Nucleus accumbens (tissue), 56 donors: ENCODE data around the gene ARL15.

Experiments
- DNase-seq, 56 donors: peaks; one replicate each; lab custom pipeline; 2025; lab: John Stamatoyannopoulos, UW

The ARL15 gene

GRCh38 chr5:54315736-54316528, 5.6 kb upstream of the ARL15 start:
- no peak for DNase-seq

- no peak for DNase-seq
These were observed 3.2 kb upstream of the ARL15 start for GRCh38 chr5:54313311-54314270.

GRCh38 chr5:54312499-54312898, 2.1 kb upstream of the ARL15 start:
- DNase-seq, result no peak

GRCh38 chr5:54311176-54311677, 854 bp upstream of the ARL15 start:
- peak in 3 of 56 donors; percentile 31 to 58 (median 45) for DNase-seq

- peak in 38 of 56 donors; percentile 7 to 83 (median 46) for DNase-seq
These were observed 511 bp downstream of the ARL15 start for GRCh38 chr5:54309691-54310432.

GRCh38 chr5:54309276-54309675, 1.1 kb downstream of the ARL15 start:
- peak in 16 of 56 donors; percentile 0 to 27 (median 10) for DNase-seq

- no peak for DNase-seq
These were observed 2.8 kb downstream of the ARL15 start for GRCh38 chr5:54307583-54307982.

- no peak for DNase-seq
These were observed 3.5 kb downstream of the ARL15 start for GRCh38 chr5:54306893-54307292.

GRCh38 chr5:54305737-54306136, 4.6 kb downstream of the ARL15 start:
- DNase-seq, result no peak

- DNase-seq, result no peak
These were observed 6.3 kb downstream of the ARL15 start for GRCh38 chr5:54304040-54304439.

- no peak for DNase-seq
These were observed 8.1 kb downstream of the ARL15 start for GRCh38 chr5:54302267-54302687.

GRCh38 chr5:54301849-54302248, 8.5 kb downstream of the ARL15 start:
- no peak for DNase-seq

GRCh38 chr5:54301220-54301619, 9.2 kb downstream of the ARL15 start:
- DNase-seq, result no peak

GRCh38 chr5:54298947-54299346, 11.4 kb downstream of the ARL15 start:
- DNase-seq, result no peak

GRCh38 chr5:54296386-54296785, 14.0 kb downstream of the ARL15 start:
- DNase-seq, result no peak

GRCh38 chr5:54295651-54296276, 14.6 kb downstream of the ARL15 start:
- DNase-seq, result no peak

GRCh38 chr5:54294097-54294667, 16.2 kb downstream of the ARL15 start:
- DNase-seq, result no peak

- no peak for DNase-seq
These were observed 17.5 kb downstream of the ARL15 start for GRCh38 chr5:54292866-54293265.

GRCh38 chr5:54291498-54291897, 18.9 kb downstream of the ARL15 start:
- no peak for DNase-seq

GRCh38 chr5:54289769-54290168, 20.6 kb downstream of the ARL15 start:
- DNase-seq, result no peak
